GM19240 (cell line): Measurements from ENCODE around the gene FOXF2.
"Not testable (repeated sequence)": the region's sequence is repeated elsewhere in the genome, so short reads cannot be mapped to it uniquely, and the experiment has no call there.

Experiments used
- DNase-seq: peaks from one replicate; pipeline ENCODE4 v3.0.0; 2011; ENCODE audit warnings: low spot score; ENCODE audit not compliant: insufficient read length

The FOXF2 gene

DNA sequence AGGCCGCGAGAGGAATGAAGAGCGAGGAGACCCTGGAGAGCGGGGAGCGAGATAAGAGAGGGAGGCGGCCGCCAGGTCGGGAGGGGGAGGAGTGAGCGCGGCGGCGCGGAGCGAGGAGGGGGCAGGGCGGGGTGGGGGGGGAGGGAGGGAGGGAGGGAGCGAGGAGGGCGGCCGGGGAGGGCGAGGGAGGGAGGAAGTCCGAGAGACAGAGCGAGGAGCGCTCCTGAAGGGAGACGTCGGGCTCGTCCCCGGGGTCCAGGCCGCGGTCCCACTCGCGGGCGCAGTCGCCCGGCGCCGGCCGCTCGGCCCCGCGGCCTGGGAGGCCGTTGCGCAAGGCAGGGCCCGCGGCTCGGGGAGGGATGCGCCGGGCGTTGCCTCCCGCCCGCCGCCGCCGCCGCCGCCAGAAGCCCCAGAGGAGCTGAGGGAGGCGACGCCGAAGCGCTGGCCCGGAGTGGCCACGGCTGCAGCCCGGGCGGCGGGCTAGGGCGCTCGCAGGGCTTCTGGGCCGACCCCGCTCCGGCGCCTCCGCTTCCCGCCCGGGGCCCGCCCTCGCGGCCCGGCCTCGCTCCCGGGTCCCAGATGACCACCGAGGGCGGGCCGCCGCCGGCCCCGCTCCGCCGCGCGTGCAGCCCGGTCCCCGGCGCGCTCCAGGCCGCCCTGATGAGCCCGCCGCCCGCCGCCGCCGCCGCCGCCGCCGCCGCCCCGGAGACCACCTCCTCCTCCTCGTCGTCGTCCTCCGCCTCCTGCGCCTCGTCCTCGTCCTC, at the start of gene FOXF2:
Gene FOXF2, plus strand, starts transcription at position 208 of the 764 bp plus-strand sequence. Its CDS starts 372 bp downstream, at position 580.
- no peak for DNase-seq

DNA sequence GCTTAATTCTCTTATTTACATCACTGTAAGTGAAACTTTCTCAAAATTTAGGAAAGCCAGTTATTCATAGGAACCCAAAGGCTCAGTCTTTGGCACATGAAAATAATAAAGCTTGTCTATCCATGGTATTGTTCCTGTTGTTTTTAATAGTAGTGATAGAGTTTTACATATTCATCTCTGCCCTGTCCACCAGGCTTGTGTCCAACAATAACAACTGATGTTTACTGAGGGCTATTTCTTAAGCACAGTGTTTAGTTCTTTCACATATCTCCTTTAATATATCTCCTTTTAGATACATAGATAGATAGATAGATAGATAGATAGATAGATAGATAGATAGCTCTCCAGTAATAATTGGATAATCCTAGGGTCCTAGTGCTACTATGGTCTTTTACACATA, 43.3 kb upstream of the FOXF2 start:
- no peak for DNase-seq

DNA sequence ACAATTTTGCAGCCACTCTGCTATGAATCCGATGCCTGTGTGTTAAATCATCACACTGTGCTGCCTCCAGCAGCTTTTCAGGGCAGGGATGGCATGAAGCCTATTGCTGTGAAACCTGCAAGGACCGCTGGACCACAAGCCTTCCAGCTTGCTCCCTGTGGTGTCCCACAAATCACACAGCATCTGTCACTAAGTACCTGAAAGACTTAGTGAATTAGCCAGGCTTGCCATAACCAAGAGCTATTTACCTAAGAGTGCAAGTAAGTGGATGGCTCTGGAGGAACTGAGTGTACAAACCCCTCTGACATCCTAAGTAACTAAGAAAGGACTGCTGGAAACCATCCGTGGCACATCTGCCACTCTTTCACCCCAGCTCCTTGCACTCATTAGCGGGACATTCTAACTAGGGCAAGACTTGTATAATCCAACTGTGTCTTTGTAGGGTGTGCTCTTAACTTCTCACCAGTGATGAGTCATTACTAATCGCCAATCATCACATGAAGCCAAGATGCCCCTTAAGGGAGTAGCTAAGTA, 42.8 kb upstream of the FOXF2 start:
- DNase-seq, result no peak

DNA sequence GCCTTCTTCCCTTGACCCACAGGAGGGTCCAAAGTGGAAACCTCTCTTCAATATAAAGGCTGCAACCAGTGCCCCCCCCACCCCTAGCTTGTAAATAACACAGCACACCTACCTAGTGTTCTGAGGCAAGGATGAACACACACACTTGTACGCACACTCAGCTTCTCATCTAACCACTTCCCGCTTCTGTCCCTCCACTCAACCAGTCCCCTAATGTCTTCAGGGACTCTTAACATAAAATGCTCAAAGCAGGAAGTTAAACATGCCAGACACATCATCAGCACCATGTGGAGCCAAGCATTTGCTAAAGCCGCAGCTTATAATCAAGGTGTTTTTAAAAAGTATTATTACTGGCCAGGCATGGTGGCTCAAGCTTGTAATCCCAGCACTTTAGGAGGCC, 42.2 kb upstream of the FOXF2 start:
- DNase-seq, result no peak

DNA sequence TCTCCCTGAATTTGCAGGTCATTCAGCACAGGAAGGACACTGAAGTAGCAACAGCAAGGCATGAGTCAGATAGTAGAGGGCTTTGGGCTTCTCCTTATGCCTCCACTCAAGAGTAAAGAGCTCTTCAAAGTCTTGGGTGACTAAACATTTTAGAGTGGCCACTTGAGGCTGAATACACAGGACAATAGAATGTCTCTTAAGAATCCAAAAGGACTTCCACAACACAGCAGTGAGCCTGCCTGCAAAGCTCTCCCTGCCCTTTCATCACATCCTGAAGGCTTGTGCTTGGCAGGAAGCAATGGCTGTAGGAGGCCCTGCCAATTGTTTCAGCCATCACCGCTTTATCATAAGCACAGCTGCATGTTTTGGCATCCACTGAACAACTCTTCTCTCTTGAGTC, 40.7 kb upstream of the FOXF2 start:
- DNase-seq, result no peak

DNA sequence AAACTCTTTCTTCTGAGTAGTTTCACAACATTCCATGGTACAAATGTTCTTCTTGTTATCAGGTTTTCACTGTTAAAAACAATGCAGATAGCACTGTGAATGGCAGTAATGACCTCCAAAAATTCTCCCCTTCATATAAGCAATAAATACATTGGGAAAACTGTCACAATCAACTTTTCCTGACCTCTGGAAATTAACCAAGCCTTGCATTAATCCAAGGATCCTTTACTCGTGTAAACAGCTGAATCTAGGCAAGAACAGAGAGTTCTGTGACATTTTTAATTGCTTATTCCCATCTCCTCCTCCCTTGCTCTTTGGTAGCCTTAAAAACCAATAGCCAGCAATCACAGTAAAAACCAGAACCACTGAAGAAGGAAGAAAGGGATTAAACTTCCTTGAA, 39.7 kb upstream of the FOXF2 start:
- DNase-seq, result no peak

DNA sequence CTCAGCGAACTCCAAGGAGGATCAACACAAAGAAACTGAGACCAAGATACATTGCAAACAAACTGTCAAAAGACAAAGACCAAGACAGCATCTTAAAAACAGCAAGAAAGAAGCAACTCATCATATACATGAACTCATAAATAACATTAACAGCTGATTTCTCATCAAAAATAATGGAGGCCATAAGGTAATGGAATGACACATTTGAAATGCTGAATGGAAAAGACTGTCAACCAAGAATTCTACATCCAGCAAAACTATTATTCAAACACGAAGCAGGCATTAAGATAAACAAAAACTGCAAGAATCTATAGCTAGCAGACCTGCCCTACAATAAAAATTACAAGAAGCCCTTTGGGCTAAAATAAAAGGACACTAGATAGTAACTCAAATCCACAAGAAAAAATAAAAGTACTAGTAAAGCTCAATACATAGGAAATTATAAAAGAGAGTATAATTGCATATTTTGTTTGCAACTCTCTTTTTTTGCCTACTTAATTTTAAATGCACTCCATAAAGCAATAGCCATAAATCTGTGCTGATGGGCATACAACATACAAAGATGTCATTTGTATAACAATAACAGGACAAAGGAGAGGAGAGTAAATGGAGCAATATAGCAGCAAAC, 37.9 kb upstream of the FOXF2 start:
- DNase-seq, result no peak

DNA sequence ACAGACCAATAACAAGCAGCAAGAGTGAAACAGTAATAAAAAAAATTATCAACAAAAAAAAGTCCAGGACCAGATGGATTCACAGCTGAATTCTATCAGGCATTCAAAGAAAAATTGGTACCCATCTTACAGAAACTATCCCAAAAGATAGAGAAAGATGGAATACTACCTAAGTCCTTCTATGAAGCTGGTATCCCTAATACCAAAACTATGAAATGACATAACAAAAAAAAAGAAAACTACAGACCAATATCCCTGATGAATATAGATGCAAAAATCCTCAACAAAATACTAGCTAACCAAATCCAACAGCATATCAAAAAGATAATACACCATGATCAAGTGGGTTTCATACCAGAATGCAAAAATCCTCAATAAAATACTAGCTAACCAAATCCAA, 34.3 kb upstream of the FOXF2 start:
- not testable (repeated sequence) for DNase-seq

DNA sequence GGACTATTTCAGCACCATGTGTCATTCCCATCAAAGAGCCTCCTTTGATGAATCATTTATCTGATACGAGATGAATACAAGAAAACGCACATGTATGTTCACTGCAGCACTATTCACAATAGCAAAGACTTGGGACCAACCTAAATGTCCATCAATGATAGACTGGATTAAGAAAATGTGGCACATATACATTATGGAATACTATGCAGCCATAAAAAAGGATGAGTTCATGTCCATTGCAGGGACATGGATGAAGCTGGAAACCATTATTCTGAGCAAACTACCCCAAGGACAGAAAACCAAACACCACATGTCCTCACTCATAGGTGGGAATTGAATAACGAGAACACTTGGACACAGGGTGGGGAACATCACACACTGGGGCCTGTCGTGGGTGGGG, 27.7 kb upstream of the FOXF2 start:
- not testable (repeated sequence) for DNase-seq

DNA sequence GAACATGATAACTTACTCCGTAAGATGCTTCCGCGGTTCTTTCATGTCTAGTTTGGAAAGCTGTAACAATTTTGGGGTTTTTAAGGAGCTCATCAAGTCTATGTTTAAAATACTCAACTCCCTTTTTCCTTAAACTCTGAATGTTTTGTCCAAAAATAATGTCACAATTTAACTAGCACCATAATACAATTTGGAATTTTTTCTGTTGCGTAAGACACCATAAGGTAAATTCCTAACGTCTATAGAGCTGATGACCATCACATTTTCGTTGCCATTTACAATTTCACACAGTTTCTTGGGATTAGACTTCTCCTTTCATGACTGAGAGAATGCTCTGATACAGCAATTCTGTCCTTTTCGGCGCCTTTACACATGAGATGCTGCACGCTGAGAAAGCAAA, 26.7 kb upstream of the FOXF2 start:
- DNase-seq, result no peak

DNA sequence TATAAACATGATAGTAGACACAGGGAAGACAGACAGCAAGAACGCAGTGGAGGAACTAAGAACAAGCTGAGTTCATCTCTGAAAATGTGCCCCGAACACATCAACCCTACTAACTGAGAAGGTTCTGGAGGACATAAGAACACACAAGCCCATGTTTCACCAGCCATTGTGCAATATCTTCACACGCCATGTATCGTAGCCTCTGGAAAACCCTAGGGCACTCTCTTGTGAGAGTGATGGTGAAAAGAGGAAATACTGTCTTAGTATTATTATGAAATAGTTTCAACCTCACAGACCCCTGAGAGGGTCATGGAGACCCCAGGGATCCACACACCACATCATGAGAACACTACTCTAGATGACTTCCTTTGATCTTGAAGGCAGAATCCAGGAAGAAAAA, 26.1 kb upstream of the FOXF2 start:
- no peak for DNase-seq

DNA sequence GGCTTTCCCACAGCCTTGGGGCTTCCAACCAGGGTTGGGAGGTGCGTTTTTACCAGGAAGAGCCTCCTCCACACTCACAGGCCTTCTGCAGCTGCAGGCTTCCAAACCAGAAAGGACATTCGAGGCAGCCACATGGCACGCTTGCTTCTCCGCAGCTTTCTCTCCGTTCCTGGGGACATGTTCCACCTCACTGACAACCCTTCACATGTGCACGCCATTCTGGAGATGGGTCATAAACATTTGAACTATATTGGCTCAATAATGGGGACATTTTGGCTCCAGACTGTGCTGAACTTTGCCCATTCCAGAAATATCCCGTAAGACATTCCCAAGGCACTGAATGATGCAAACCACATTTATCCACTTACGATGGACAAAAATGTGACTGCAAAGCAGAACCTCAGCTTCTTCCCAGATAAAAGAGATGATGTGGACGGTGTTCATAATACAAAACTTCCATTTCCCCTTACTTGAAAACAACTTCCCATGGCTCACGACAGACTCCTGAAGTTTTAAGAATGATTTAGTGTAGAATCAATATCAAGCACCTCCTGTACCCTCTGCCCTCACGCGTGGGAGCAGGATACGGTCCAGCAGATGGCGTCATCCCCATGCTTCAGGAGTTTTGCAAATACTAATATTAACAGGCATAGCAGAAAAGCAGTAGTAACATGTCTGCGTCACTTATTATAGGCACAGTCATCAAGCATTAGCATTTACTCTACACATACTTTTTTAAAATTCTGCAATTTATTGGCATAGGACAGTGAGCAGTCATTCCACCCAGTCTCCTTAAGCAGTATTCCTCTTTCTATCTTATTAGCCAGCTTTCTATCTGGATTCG, 25.4 kb upstream of the FOXF2 start:
- no peak for DNase-seq

DNA sequence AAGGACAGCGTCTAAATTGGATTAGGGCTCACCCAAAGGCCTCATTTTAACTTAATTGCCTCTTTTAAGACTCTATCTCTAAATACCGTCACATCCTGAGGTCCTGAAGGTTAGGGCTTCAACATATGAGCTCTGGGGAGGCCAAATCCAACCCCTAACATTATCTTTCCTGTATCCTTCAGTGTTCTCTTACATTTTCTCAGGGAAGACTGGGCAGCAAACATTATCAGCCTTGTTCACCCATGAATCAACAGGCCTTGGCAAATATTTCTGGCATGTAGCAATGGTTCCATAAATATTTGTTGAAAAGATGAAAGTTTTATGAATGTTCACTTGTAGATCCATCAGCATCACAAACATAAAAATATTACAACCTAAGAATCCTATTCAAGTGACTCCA, 24.6 kb upstream of the FOXF2 start:
- no peak for DNase-seq

DNA sequence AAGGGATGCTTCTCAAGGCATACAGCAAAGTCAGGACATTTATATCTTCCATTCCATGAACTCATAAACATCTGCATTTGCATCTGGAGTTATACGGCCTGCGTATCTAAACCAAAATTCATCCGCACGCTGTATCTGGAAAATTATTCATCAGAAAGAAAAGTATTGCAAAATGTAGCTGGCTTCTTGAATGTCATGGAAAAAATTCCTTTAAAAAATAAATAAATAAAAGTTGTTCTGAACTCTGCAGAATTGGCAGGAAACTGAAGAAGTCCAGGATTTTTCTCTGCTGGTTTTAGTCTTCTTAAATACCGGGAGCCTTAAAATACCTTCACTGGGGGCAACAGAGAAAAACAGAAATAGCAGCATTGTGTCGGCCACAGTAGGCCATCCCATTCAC, 23.7 kb upstream of the FOXF2 start:
- no peak for DNase-seq

DNA sequence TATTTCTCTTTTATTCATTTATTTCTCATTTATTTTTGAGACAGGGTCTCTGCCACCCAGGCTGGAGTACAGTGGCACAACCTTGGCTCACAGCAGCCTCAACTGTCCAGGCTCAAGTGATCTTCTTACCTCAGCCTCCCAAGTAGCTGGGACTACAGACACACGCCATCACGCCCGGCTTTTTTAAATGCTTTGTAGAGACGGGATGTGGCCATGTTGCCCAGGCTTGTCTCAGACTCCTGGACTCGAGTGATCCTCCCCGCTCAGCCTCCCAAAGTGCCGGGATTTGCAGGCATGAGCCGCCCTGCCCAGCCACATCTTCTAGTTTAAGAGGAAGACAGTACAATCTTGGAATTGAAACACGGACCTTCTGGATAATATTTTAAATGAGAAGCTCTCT, 21.6 kb upstream of the FOXF2 start:
- DNase-seq, result no peak

DNA sequence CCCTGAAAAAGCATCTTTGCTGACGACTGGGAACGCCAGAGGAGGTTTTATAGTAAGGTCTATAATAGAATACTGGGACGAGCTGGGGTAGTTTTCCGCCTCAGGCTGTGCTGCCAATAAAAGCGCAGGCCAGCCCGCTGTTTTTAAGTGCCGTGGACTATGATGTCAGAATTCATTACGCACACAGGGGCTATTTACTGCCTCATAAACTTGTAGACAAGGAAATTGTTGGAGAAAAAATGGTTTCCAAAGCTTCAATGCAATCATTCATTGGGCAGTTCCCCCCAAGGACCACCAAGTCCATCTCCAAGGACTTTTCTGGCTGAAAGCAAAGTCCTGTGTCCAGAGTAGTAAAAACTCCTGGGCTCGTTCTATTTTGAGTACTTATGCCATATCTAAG, 20.4 kb upstream of the FOXF2 start:
- no peak for DNase-seq

DNA sequence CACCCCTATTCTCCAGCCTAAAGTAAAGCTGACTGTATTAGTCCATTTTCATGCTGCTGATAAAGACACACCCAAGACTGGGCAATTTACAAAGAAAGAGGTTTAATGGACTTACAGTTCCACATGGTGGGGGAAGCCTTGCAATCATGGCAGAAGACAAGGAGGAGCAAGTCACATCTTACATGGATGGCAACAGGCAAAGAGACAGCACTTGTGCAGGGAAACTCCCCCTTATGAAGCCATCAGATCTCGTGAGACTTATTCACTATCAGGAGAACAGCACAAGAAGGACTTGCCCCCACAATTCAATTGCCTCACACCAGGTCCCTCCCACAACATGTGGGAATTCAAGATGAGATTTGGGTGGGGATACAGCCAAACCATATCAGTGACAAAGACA, 19.7 kb upstream of the FOXF2 start:
- DNase-seq, result not testable (repeated sequence)

DNA sequence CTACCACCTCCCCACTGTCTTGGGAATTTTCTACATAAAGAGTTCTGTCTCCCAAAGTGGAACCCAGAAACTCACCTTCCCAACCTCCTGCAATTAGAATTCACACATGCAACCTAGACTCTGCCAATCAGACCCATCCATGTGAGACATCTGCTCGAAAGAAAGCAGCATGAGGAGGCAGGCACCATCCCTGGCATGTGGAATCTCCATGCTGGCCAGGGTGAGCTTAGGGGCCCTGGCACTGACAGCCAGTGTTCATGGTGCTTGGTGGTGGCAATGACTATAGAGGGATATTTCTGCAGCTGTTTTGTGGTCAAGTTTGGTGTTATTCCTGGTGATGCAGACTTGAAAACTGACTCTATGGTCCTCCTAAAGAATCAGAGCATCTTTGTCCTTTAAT, 17.4 kb upstream of the FOXF2 start:
- DNase-seq, result no peak

DNA sequence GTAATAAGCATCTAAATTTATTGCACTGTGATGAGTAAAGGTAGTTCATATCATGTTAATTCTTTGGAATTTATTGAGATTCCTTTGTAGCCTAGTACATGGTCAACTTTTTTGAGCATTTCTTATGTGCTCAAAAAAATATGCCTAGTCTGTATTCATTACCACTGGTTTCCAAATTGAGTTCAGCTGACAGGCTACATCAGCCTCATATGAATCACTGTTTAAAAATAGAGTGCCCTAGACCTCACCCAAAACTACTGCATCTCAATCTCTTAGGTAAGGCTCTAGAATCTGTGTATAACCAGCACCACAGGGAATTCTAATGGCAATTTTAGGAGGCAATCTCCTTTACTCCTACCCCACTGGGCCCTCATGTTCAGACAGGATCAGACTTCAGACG, 16.7 kb upstream of the FOXF2 start:
- no peak for DNase-seq

DNA sequence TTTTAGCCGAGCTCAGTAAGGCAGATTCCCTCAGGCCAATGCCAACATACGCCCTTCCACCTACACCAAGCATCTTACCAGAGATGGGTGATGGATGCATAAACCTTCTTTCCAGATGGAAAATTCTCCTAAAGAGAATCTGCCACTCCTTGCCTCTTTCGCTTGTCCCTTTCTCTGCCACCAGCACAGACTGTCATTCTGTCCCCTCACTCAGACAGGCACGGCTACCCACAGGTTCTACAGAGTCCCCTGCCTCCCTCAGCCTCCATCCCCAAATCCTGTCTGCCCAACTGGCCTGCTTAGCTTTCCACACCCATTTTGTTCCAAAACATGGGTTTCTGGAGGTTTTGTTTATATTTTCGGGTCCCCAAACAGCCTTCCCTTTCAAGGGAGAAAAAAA, 12.7 kb upstream of the FOXF2 start:
- no peak for DNase-seq

DNA sequence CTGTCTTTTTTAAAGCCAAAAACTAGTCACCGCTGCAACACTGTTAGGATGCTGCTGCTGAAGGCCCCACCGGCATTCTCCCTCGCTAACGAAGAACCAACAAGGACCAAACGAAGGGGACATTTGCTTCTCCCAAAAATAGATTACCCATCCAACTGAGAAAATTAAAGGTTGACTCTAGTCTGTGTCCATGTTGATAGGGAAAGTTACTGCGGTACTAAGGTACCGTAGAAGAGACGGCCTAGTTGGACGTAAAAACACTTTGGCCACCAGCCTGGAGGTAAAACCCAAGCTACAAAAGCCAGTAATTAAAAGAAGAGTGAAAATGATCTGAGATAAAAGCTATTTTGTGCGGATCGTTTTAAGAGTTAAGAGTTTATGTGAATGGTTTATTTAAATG, 11.8 kb upstream of the FOXF2 start:
- no peak for DNase-seq
